PC-3 (cell line): Measurements from ENCODE around the gene DLEU7. TPM values are rescaled to one million over a fixed set of nuclear protein-coding genes. Genes with fewer than 3 reads are reported as not detected.

ENCODE experiments used
- ATAC-seq: fragments of 200-7000 bp; cut with Tn5 transposase; 2 replicates; pipeline ENCODE4 v1.9.1; 2020; ENCODE audit warnings: mild to moderate bottlenecking, moderate library complexity
- BruUV-seq: library from RNA; stranded (reverse); fragments of 400-500 nt; replicated peaks from 2 replicates; lab custom pipeline; 2021; lab: Mats Ljungman, UMichigan
- CTCF ChIA-PET: fragments of 300-600 bp; sonication (Branson Sonifier 250); formaldehyde crosslinking; loops from one replicate; lab custom pipeline; 2022; ENCODE audit warnings: antibody characterized with exemption; lab: Charles Lee
- POLR2A ChIA-PET: fragments of 300-600 bp; sonication (Branson Sonifier 250); formaldehyde crosslinking; loops from one replicate; lab custom pipeline; 2022; ENCODE audit warnings: antibody characterized with exemption; ENCODE audit not compliant: unreplicated experiment; lab: Charles Lee
- DNase-seq: peaks from one replicate; pipeline ENCODE4 v3.0.0-alpha.2; 2015
- H2AFZ ChIP-seq: fragments of 300-600 bp; sonication (generic); 2 replicates; pipeline ENCODE4 v1.6.0; 2016; ENCODE audit warnings: antibody characterized with exemption, low read length
- H3F3A ChIP-seq: fragments of 300-600 bp; sonication (generic); one replicate; pipeline ENCODE4 v1.6.0; 2017; ENCODE audit warnings: antibody characterized with exemption, low read length, control low read depth, mild to moderate bottlenecking; ENCODE audit not compliant: unreplicated experiment
- H3K27ac ChIP-seq: fragments of 300-600 bp; sonication (generic); 2 replicates; pipeline ENCODE4 v1.5.1; 2016; ENCODE audit warnings: mild to moderate bottlenecking, low read length
- H3K27me3 ChIP-seq: fragments of 300-600 bp; sonication (generic); 2 replicates; pipeline ENCODE4 v1.6.1; 2016; ENCODE audit warnings: low read length, mixed read lengths
- H3K36me3 ChIP-seq: fragments of 300-600 bp; sonication (generic); 2 replicates; pipeline ENCODE4 v1.6.1; 2016; ENCODE audit warnings: low read depth, mixed run types, low read length, mixed read lengths
- H3K4me1 ChIP-seq: fragments of 300-600 bp; sonication (generic); 2 replicates; pipeline ENCODE4 v1.5.1; 2016; ENCODE audit warnings: low read length; ENCODE audit not compliant: insufficient read depth
- H3K4me2 ChIP-seq: fragments of 300-600 bp; sonication (generic); 2 replicates; pipeline ENCODE4 v1.6.0; 2016; ENCODE audit warnings: low read length
- H3K4me3 ChIP-seq: fragments of 300-600 bp; sonication (generic); 2 replicates; pipeline ENCODE4 v1.5.1; 2016; ENCODE audit warnings: mild to moderate bottlenecking, low read length, mixed read lengths
- H3K79me2 ChIP-seq: fragments of 300-600 bp; sonication (generic); 2 replicates; pipeline ENCODE4 v1.6.1; 2017; ENCODE audit warnings: low read length, mixed read lengths
- H3K9ac ChIP-seq: fragments of 300-600 bp; sonication (generic); 2 replicates; pipeline ENCODE4 v1.6.0; 2016; ENCODE audit warnings: mild to moderate bottlenecking, low read length
- H3K9me2 ChIP-seq: fragments of 300-600 bp; sonication (generic); replicated peaks from 2 replicates; pipeline ENCODE4 v1.6.1; 2016; ENCODE audit warnings: mixed run types, low read length, mixed read lengths
- H3K9me3 ChIP-seq: fragments of 300-600 bp; sonication (generic); 2 replicates; pipeline ENCODE4 v1.6.1; 2016; ENCODE audit warnings: low read length, mixed read lengths
- H4K20me1 ChIP-seq: fragments of 300-600 bp; sonication (generic); 2 replicates; pipeline ENCODE4 v1.6.1; 2016; ENCODE audit warnings: low read length, mixed read lengths
- EZH2 ChIP-seq: fragments of 300-600 bp; sonication (generic); IDR thresholded peaks from one replicate; pipeline ENCODE4 v1.6.1; 2017; ENCODE audit warnings: antibody characterized with exemption, mild to moderate bottlenecking, low read length; ENCODE audit not compliant: unreplicated experiment
- EZH2phosphoT487 ChIP-seq: fragments of 300-600 bp; sonication (generic); IDR thresholded peaks from 2 replicates; pipeline ENCODE4 v1.6.1; 2018; ENCODE audit warnings: mild to moderate bottlenecking, antibody characterized with exemption, low read length, borderline replicate concordance
- intact Hi-C: fragments of 100-400 bp; cut with micrococcal nuclease; formaldehyde crosslinking; loops from 2 replicates; pipeline ENCODE4 v1.9.0; 2023
- total RNA-seq: library from RNA; depleted of rRNA; stranded (reverse); fragments of >200 nt; gene quantifications from 2 replicates; pipeline ENCODE4 v1.2.3, GENCODE V29; 2014
- TF ChIP-seq, protein P1 (sequence below): fragments of 300-600 bp; sonication (generic); conservative IDR thresholded peaks from 2 replicates; pipeline ENCODE4 v1.5.1; 2017; ENCODE audit warnings: antibody characterized with exemption, low read depth, mild to moderate bottlenecking, low read length

The DLEU7 gene
- total RNA-seq, 1 experiment from 2014 or later = not detected

DNA sequence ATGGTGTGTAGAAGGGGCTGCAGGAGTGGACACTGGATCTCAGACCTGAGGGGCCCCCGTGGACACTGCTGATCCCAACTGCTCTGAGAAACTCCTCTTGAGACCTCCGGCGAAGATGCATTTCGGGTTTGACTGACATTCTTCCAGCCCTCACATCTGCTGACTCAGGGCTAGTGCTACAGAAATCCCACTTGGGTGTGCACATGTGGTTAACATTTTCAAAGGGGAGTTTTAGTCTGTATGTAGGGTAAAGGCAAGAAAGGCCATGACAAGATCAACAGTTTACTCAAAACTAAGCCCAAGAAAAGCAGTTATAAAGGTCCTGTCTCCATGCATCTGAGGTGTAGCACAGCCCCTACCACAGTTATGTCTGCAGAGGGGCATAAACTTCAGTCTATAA lies 31.2 kb downstream of the DLEU7 start:
- no peaks in the 10 kb centered on the region for H3K4me1 ChIP-seq
- ChIA-PET CTCF (no interaction called here), POLR2A (no interaction called here)
- ATAC-seq (no peak), DNase-seq (no peak)
- H2AFZ ChIP-seq = no peak overlapping the region
- no peaks in the 10 kb centered on the region for H3F3A ChIP-seq
- H3K9me2 ChIP-seq = no peaks in the 10 kb centered on the region
- intact Hi-C loops = no loop called here
- no peak overlapping the region for H3K4me3 ChIP-seq
- H3K36me3 ChIP-seq = no peaks in the 10 kb centered on the region
- H3K9me3 ChIP-seq = no peaks in the 10 kb centered on the region
- H3K27ac ChIP-seq = no peak overlapping the region
- H4K20me1 ChIP-seq = no peaks in the 10 kb centered on the region
- no peaks in the 10 kb centered on the region for H3K27me3 ChIP-seq
- H3K4me2 ChIP-seq = no peak overlapping the region
- H3K9ac ChIP-seq = no peak overlapping the region
- TF ChIP-seq EZH2phosphoT487 = no peak
- H3K79me2 ChIP-seq = no peaks in the 10 kb centered on the region
- no TSS peak for BruUV-seq

DNA sequence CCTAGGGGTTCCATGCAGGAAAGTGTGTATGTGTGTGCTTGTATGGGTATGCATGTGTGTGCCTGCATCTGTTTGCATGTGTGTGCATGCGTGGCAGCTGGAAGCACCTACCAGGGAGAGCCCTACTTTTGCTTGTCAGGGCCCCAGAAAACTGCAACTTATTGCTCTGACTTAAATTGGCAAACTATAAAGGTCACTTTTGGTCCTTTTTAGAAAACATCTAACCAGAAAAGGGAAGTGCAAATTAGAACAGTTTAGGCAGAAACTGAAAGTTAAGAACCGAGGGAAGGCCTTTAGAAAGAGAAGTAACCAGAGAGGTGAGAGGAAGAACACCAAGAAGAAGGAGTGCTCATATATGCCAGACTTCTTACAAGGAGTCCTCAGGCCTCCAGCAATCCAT lies 32.5 kb downstream of the DLEU7 start:
- DNase-seq (no peak), ATAC-seq (no peak)
- ChIA-PET POLR2A (interaction anchor here (0.6 kb wide), 1 partner anchor 38 kb away, joined by 7 read pairs; no protein-coding TSS in a partner anchor), CTCF (no interaction called here)
- Histone ChIP-seq H3K27ac (no peak overlapping the region), H3K4me1 (no peaks in the 10 kb centered on the region), H3K36me3 (no peaks in the 10 kb centered on the region), H3K27me3 (no peaks in the 10 kb centered on the region), H3K9me2 (no peaks in the 10 kb centered on the region), H3F3A (no peaks in the 10 kb centered on the region), H3K79me2 (no peaks in the 10 kb centered on the region), H3K9me3 (no peaks in the 10 kb centered on the region; the same call in 1 of the 2 replicates), H2AFZ (no peak overlapping the region), H3K4me3 (no peak overlapping the region), H4K20me1 (no peaks in the 10 kb centered on the region), H3K4me2 (no peak overlapping the region), H3K9ac (no peak overlapping the region)
- intact Hi-C loops = no loop called here
- BruUV-seq = no TSS peak
- no peak for TF ChIP-seq EZH2
- TF ChIP-seq, protein P1, sequence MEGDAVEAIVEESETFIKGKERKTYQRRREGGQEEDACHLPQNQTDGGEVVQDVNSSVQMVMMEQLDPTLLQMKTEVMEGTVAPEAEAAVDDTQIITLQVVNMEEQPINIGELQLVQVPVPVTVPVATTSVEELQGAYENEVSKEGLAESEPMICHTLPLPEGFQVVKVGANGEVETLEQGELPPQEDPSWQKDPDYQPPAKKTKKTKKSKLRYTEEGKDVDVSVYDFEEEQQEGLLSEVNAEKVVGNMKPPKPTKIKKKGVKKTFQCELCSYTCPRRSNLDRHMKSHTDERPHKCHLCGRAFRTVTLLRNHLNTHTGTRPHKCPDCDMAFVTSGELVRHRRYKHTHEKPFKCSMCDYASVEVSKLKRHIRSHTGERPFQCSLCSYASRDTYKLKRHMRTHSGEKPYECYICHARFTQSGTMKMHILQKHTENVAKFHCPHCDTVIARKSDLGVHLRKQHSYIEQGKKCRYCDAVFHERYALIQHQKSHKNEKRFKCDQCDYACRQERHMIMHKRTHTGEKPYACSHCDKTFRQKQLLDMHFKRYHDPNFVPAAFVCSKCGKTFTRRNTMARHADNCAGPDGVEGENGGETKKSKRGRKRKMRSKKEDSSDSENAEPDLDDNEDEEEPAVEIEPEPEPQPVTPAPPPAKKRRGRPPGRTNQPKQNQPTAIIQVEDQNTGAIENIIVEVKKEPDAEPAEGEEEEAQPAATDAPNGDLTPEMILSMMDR = no peak
- TF ChIP-seq EZH2phosphoT487 = no peak

DNA sequence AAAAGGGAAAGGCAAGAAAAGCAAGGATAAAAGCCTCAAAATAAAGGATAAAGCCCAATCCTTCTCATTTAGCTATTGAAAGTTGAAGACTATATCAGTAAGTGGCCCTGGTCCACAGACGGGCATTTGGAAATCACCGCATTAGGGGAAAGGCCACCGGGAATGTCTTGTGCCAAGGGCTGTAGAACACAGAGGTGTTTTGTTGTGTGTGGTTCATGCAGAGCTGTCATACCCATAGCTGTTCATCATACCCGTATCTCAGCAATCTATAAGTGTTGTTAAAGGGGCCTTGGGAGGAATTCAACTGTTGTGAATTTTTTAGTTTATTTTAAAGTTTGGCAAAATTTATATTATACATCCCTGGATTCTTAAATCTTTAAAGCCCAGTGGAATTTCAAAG lies 33.0 kb downstream of the DLEU7 start:
- H3K9me3 ChIP-seq = no peaks in the 10 kb centered on the region; the same call in 1 of the 2 replicates
- TF ChIP-seq, protein P1 = no peak
- TF ChIP-seq EZH2phosphoT487 (no peak), EZH2 (no peak)
- no peaks in the 10 kb centered on the region for H3K79me2 ChIP-seq
- ATAC-seq (no peak), DNase-seq (no peak)
- no peaks in the 10 kb centered on the region for H3F3A ChIP-seq
- no peak overlapping the region for H3K4me2 ChIP-seq
- H3K27ac ChIP-seq = no peak overlapping the region
- no peaks in the 10 kb centered on the region for H3K9me2 ChIP-seq
- no peak overlapping the region for H3K4me3 ChIP-seq
- H3K9ac ChIP-seq = no peak overlapping the region
- no peaks in the 10 kb centered on the region for H4K20me1 ChIP-seq
- no peaks in the 10 kb centered on the region for H3K27me3 ChIP-seq
- no peak overlapping the region for H2AFZ ChIP-seq
- no peaks in the 10 kb centered on the region for H3K36me3 ChIP-seq
- intact Hi-C loops = no loop called here
- ChIA-PET CTCF (no interaction called here), POLR2A (interaction anchor here (0.6 kb wide), 1 partner anchor 39 kb away, joined by 7 read pairs; no protein-coding TSS in a partner anchor)
- no peaks in the 10 kb centered on the region for H3K4me1 ChIP-seq
- BruUV-seq = no TSS peak
